GM18502 (cell line): ENCODE measurements around the gene GARNL3.

Experiments
- ATAC-seq: cut with Tn5 transposase; IDR thresholded peaks from one replicate; pipeline ENCODE4 v1.9.1; 2021; ENCODE audit warnings: mild to moderate bottlenecking; ENCODE audit not compliant: unreplicated experiment, poor library complexity

The GARNL3 gene

DNA sequence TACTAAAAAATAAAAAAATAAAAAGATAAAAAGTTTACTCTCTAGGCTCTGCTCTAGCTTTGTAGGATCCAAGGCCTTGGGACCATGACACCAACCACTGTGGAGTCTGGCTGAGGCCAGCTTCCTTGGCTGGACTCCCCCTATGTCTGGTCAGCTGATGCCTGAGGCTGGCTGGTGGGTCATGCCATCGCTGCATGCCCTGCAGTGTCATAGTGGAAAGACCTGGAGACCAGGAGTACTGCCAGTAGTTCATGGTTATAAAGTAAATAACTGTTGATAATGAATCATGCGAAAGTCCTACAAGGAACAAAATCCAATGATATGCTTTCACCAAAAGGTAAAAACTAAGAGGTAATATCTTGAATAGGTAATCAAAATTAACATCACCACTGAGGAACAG lies 43.2 kb downstream of the GARNL3 start:
- no peak for ATAC-seq

DNA sequence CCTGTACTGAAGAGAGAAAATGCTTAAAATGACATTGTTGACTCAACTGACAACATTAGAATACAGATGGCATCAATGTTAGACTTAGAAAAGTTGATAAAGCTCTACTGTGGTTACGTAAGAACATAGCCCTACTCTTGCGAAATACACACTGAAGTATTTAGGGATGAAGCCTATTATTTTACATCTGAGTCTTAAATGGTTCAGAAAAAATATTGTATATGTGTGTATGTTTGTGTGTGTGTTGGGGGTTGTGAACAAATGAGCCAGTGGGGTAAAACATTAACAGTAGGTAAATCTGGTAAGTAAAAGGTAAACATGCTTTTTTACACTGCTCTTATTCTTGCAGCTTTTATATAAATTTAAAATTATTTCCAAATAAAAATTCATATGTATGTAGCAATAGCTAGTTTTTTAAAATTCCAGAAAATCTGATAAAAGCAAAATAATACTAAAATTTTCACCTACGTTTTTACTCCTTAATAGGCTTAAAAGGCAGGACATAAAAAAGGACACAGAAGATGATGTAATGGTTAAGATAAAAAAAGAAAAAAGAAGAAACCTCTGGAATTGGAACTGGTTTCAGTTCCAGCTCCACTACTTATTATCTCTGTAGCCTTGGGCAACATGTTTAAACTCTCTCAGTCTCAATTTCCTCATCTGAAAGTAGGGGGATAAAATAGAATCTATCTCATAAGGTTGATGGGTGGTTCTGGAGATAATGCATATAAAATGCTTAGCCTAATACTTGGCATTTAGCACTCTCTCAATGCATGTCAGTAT lies 44.3 kb downstream of the GARNL3 start:
- ATAC-seq = no peak

DNA sequence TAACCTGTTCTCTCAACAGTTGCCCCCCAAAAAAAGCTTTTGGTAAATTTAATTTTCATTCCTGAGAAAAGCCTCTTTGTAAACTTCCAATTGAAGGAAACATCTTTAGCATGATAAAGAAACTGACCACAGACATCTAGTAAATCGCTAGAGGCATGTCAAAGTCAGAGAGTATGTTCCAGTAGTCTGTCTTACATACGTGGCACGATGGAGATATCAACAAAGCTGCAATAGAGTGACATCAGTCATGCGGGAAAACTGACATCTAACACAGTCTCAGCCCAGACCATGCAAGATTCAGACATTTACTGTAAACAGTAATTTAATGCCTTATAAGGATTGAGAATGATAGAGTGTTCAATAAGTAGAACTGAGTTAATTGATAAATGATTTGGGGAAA lies 45.1 kb downstream of the GARNL3 start:
- no peak for ATAC-seq

DNA sequence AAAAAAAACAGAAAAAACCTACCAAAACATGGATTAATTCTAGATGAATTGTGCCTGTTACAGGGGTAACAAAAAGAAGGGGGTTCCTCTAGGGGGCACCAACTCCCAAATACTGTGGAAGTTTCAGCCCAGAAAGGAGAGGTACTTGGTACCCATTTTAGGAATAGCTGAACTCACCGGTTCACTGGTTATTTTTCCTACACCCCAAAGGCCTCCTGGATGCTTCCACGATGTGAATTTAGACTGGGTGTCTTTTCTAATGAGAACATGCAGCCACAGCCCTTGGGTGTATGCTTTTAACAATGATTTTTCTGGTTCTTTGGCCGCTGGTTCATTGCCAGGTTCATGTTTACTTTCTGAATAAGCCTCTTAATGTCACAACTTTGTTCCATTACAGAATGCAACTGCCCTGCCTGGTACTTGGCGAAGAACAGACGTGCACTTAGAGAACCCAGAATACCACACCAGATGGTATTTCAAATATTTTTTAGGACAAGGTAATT lies 46.7 kb downstream of the GARNL3 start:
- no peak for ATAC-seq

DNA sequence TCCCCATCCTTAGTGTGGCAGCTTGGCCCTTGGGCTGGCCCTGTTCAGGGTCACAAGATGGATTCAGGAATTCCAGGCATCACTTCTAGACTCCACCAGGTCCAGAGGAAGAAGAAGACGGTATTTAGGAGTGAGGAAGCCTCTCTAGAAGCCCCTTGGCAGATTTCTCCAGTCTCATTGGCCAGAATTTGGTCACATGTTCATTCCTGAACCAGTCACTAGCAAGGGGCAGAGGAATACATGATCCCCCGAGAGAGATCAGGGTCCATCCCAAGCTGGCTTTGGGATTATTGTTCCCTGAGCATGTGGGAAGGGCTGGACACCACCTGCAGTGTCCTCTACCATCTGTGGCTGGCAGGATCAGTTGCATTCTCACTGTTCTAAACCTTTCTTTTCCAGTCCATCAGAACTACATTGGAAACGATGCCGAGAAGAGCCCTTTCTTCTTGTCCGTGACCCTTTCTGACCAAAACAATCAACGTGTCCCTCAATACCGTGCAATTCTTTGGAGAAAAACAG lies 48.5 kb downstream of the GARNL3 start:
- no peak for ATAC-seq

DNA sequence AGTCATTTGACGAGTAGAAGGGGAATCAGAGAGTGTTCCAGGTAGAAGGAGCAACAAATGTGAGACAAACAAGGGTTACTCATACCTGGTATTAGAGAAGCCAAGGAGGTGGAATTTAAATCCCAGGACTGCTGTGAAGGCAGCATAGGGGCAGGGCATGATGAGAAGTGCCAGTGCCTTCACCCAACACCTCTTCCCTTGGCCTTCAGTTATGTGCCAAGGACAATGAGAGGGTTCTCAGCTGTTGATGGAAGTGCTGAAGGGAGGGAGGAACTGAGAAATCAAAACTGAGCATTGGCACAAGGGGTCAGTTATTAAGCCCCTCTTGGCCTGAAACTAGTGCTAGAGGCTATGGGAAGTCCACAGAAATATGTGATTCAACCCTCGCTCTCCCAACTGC lies 50.3 kb downstream of the GARNL3 start:
- ATAC-seq = no peak

DNA sequence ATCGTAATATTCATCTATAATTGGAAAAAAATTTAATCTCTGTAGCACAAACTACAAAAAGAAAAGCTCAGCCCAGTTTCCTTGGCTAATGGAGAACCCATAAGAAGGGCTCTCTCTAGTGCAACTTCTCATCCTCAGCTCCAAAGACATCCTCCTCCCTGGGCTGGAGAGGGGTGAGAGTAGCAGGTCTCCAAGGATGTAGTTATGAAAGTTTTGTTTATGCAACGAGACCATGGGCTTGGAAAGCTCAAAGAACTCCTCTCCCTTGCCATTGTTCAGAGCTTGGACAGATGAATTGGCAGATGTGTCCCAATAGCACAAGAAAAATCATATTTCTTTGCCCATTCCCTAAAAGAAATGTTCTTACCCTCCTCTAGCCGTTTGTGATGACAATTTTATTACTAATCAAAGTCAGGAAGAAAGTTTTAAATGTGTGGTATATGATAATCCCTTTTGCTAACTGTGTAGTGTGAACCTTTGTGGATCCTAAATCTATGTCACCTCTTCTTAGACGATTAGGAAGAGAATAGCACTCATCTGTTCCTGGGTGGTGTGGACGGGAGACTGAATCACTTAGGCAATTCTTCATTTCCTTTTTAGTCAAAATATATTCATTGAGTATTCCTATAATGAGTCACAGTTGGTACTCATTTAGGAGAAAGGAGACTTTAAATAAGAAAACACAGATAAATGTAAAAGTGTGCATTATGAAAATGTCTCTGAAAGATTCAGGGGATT lies 52.2 kb downstream of the GARNL3 start:
- no peak for ATAC-seq

DNA sequence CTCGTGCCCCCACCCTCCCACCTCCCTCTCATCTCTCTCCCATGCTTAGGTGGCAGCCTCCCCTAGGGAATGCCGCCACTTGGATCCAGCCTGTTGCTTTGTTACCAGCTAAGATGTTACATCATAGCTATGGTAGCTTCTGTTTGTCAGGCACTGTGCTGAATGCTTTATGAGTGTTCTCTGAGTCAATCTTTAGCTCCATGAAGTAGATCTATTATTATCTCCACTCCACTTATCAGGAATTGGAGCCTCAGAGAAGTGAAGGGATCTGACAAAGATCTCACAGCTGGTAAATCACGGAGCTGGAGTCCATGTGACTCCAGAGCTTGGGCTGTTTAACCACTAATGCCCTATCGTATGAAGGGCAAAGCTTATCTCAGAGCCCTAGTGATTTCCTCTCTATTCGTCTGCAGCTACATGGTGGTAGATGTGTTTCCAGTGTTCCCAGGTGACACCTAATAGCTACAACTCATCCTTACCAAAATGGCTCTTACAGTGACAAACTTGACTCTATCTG lies 54.1 kb downstream of the GARNL3 start:
- no peak for ATAC-seq

DNA sequence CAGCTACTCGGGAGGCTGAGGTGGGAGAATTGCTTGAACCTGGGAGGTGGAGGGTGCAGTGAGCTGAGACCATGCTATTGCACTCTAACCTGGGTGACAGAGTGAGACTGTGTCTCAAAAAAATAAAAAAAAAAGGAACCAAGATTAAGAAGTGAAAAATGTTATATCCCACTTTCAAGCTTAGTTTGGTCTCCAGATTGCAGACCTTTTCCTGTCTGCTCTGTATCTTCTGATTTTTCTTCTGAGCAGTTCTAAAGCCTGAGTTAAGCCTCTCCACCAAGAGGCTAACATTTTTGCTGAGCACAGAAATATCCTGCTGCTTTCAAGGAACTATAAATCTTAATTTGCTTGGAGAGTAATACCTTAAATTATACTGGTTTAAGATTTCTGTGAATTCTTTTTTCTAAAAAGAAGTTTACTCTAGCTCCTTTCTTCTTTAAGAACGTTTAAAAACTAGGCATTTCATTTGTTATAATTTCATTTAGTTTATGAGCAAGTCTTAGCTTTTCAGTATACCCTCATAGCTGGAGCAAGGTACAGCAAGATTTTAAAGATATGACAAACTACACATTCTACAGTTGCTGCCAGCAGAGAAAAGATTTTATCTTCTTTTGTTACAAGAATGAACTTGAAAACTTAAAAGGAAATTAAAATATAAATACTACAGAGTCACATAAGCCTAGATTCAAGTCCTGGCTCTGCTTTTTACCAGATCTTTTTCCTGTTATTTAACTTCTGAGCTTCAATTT lies 55.0 kb downstream of the GARNL3 start:
- ATAC-seq = no peak

DNA sequence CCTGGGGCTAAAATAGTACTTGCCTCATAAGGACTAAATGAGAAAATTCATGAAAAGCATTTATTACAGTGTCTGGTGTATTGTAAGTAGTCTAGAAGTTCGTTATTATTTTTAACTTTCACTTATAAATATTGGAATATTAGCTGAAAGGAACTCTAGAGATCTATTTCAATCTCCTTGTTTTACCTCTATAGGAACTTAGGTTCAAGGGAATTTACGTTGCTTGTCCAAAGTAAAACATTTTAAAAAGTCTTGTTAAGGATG lies 55.5 kb downstream of the GARNL3 start:
- no peak for ATAC-seq

DNA sequence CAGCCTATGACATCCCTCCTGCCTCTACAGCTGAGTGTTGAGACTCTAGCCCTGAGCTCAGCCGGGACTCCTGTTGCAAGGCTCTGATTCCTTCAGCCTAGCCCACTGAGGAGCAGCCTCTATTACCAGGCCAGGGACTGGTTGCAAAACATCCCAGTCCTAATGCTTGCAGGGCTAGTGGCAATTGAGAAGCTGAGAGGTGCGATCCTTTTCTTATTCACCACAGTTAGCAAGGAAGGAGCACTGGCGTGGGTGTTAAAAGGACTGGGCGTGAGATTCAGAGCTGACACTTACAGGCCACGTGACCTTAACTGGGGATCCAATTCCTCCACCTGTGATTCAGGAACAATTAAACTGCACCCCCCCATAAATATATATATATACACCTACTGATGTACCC lies 58.8 kb downstream of the GARNL3 start:
- no peak for ATAC-seq

DNA sequence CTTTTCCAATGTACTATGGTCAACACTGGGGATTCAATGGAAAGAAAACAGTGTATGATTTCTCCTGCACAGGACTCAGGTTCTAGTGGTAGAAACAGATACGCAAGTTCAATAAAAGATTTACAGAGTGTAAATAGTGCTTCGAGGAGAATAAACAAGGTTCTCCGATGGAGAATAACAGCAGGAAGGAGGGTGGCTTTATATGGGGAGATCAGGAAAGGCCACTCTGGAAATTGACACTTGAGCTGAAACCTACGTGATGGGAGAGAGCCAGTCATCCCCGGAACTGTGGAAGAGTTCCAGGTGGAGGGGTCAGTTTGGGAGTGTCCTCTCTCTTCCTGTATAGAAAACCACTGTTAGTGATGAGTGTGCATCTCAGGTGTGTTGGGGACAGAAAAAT lies 65.9 kb downstream of the GARNL3 start:
- no peak for ATAC-seq

DNA sequence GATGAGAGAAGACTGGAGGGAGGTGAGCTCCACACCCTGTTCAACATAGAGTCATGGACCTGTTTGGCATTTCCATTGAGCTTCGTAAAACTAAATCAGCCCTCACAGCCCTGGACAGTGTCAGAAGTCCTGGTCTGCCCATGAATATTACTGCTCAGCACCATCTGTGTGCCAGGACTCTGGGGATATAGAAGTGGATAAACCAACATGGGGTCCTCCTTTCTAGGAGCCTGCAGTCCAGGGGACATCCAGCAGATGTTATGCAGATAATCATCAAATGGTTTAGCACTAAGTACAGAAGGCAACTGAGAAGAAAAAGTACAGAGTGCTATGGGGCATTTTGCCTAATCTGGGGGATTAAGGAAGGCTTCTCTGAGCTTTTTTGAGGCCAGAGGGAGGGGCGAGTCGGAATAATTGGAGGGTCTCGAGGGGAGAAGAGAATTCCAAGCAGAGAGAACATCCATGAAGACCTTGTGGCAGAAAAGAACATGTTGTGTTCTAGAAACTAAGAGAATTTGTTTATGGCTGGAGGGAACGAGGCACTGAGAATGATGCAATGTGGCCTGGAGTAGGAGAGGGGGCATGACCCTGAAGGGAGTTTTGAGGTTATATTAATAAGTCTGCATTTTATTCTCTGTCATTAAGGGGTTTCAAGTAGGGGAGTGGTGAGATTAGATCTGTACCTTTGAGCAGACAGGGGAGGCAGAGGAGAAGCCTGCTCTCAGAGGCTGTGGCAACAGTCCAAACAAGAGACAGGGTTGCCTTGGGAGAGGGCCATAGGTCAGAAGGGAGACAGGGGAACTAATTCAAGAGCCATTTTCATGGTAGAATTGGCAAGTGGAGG lies 68.9 kb downstream of the GARNL3 start:
- no peak for ATAC-seq

DNA sequence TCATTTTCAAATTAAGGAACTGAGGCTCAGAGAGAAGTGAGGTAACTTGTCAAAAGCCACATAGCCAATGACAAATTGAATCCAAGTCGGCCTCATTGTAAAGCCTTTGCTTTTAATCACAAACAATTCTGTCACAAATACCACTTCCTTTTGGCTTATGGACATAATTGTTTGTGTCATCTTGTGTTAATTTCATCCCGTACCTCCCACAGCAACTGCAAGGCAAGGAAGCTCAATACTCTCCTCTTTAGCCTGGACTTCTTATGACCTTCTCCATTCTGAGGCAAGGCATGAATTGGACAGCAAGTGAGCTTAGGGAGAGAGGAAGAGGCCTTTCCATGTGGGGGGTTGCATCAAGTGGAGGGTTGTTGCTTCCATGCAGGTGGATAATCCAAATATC lies 70.2 kb downstream of the GARNL3 start:
- ATAC-seq = no peak

DNA sequence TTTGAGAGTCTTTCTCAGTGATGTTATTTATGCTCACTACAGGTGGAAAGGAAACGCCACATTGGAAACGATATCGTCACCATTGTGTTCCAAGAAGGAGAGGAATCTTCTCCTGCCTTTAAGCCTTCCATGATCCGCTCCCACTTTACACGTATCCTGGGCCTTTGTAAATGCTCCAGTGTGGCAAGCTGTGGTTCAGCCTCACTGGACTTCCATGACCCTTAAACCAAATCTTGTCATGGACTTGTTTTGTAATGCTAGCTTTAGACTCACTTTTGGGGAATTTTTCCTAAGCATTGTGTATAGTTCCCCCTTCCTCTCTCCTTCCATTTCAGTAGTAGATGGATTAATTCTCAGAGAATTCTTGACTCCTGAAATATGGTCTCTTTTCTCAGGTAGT lies 71.5 kb downstream of the GARNL3 start:
- no peak for ATAC-seq

DNA sequence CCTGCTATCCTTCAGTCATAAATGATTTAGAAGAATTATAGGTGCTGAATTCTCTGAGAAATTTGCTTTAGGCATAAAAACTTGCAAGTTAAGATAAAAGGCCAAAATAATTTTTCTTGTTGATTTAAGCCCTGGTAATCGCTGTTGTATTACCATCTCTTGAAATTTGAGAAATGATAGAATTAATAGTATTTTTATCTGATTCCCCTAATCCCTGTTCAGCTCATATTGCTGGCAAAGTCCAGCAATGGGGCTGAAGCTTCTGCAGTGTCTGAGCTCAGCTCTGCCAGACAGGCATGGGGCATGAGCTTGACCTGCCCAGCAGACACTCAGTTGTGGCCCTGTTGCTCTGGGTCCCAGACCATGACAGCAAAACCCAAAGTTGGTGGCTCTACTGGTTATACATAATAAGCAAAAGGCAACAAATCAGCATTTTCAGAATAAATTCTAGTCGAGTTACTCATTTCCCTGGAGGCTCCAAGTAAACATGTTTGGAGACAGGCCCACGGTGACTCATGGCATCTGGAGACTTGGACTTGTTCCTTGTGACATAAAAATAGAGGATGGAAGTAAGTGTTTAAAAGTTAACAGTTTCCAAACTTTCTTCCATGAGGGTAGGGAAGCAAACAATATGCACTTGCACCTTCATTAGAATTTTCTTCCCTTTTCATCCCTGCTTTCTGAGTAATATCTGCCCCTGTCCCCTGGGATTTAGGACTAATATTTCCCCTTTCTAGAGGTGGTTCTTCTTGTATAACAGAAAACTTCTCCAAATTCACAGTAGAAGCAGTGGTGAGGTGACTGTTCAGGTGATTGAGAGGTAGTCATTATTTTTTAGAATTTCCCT lies 72.2 kb downstream of the GARNL3 start:
- ATAC-seq = no peak

DNA sequence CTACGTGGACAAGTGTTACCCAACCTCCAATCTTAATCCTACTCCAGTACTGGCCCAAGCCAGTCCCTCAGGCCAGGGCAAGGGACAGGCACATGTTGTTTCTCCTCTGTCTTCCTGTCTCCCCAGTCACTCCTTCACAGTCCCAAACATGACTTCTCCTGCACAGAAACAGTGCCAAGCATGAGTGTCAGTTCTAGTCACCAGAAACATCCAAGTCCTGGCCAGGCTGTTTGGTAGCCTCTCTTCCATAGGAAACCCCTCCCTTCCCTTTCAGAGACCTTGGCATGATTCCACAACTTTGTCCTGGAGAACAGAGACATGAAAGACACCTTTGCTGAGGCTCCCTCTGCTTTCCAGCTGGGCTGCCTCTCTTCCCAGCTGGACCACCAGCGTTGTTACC lies 76.1 kb downstream of the GARNL3 start:
- ATAC-seq = no peak

DNA sequence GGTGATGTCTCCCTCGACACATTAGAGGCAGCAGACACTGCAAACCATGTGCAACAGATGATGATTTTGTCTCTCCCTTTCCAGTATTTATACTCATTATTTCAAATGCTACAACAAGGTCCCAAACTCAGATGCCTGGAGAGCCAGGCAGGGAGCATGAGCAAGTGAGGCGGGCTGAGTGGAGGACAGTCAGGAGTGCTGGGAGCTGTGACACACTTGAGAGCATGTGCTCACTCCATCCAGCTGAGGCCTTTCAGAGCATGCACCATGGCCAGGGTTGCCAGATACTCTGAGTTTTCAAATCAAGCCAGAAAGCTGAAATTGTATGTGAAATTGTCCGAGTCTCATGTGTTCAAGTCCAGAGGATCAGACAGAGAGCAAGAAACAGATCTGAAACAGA lies 76.6 kb downstream of the GARNL3 start:
- no peak for ATAC-seq

DNA sequence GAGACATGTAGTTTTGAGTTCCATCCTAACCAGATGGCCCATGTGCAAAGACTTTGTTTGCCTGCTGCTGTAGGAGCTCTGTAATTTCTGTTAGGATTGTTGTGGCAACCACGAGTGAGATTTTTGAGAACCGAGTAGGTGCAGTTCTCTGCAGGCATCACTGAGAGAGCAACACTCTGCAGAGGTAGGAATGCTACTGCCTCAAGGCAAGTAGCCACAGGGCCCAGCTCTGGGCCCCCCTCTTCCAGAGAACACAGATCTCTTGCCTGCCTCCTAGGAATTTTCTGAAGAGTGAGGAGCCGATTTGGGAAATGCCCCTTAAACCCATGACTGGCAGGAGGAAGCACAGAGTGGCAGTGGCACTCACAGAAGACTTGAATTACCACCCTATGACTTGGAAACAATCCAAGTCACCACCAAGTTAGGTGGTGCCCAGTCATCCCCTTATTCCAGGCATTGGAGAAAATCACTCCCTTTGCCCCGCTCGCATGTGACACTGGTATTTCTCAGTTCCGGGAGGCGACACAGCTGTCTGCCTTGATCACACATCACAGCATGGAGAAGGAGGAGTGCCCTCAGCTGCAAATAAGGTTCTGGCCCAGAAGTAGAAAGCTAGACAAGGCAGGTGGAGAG lies 79.9 kb downstream of the GARNL3 start:
- no peak for ATAC-seq
